Upper lobe of right lung (tissue), 1 donor: ENCODE results near the gene ZNF544. TPM values are rescaled to one million over a fixed set of nuclear protein-coding genes. Genes with fewer than 3 reads are reported as not detected.
A peak's percentile ranks its signal among the peaks of the same experiment; 100 is the strongest.
"Not testable (repeated sequence)": the region's sequence is repeated elsewhere in the genome, so short reads cannot be mapped to it uniquely, and the experiment has no call there.

Source experiments
- ATAC-seq: fragments of 200-7000 bp; cut with Tn5 transposase; one replicate; pipeline ENCODE4 v1.9.1; 2020; ENCODE audit warnings: mild to moderate bottlenecking, moderate library complexity
- DNase-seq: peaks from one replicate; pipeline ENCODE4 v3.0.0-alpha.2; 2020
- H3K27ac ChIP-seq: fragments of 200-600 bp; one replicate; pipeline ENCODE4 v1.8.0; 2022
- H3K27me3 ChIP-seq: fragments of 200-600 bp; one replicate; pipeline ENCODE4 v1.8.0; 2022; ENCODE audit warnings: mild to moderate bottlenecking
- H3K36me3 ChIP-seq: fragments of 200-600 bp; one replicate; pipeline ENCODE4 v1.8.0; 2022
- H3K4me1 ChIP-seq: fragments of 200-600 bp; one replicate; pipeline ENCODE4 v1.8.0; 2022
- H3K4me3 ChIP-seq: fragments of 200-600 bp; one replicate; pipeline ENCODE4 v1.8.0; 2022; ENCODE audit warnings: mild to moderate bottlenecking
- H3K9me3 ChIP-seq: fragments of 200-600 bp; one replicate; pipeline ENCODE4 v1.8.0; 2022
- intact Hi-C: fragments of 100-400 bp; cut with DNase I; formaldehyde crosslinking; loops from one replicate; pipeline ENCODE4 v1.11.0; 2022
- total RNA-seq: library from RNA; stranded (reverse); fragmentation: NEBNext Ultra II Directional; extraction: Animal tissue kit (Norgen Biotek cat#: 25700); gene quantifications from one replicate; pipeline ENCODE4 v1.2.1, GENCODE V29; 2021
- TF ChIP-seq, protein P1 (sequence below): fragments of 200-600 bp; IDR thresholded peaks from one replicate; pipeline ENCODE4 v1.8.0; 2022; ENCODE audit warnings: antibody characterized with exemption
- donor health status: DM: no; HTN: yes; CAD: no; lungs with severe emphysema.

Gene ZNF544
- total RNA-seq, 1 donor from 2014 or later = 27.0 TPM

DNA sequence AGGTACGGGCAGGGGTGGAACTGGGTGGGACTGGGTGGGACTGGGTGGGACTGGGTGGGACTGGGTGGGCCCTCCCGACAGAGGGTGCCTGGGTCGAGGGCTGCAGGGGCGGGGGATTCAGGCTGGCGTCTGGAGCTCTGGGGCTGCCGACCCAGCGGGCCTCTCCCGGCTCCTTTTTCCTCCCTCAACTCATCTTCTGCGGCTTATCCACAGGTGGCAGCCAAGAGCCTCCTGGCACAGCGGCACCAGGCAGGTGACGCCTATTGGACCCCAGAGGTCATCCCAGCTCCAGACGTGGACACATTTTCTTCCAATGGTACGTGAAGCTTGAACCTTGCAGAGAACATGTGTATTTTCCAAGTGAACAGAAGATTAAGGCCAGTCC is 533 bp downstream of the ZNF544 start:
- intact Hi-C loops = no loop called here
- TF ChIP-seq, protein P1, sequence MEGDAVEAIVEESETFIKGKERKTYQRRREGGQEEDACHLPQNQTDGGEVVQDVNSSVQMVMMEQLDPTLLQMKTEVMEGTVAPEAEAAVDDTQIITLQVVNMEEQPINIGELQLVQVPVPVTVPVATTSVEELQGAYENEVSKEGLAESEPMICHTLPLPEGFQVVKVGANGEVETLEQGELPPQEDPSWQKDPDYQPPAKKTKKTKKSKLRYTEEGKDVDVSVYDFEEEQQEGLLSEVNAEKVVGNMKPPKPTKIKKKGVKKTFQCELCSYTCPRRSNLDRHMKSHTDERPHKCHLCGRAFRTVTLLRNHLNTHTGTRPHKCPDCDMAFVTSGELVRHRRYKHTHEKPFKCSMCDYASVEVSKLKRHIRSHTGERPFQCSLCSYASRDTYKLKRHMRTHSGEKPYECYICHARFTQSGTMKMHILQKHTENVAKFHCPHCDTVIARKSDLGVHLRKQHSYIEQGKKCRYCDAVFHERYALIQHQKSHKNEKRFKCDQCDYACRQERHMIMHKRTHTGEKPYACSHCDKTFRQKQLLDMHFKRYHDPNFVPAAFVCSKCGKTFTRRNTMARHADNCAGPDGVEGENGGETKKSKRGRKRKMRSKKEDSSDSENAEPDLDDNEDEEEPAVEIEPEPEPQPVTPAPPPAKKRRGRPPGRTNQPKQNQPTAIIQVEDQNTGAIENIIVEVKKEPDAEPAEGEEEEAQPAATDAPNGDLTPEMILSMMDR = no peak
- peaks cover 18% of the 10 kb centered on the region for H3K9me3 ChIP-seq
- H3K36me3 ChIP-seq = peaks cover 37% of the 10 kb centered on the region
- DNase-seq (no peak), ATAC-seq (no peak)
- H3K27me3 ChIP-seq = no peaks in the 10 kb centered on the region
- H3K27ac ChIP-seq = peak overlapping the region; percentile 78
- peak overlapping the region; percentile 96 for H3K4me3 ChIP-seq
- peaks cover 10% of the 10 kb centered on the region for H3K4me1 ChIP-seq

DNA sequence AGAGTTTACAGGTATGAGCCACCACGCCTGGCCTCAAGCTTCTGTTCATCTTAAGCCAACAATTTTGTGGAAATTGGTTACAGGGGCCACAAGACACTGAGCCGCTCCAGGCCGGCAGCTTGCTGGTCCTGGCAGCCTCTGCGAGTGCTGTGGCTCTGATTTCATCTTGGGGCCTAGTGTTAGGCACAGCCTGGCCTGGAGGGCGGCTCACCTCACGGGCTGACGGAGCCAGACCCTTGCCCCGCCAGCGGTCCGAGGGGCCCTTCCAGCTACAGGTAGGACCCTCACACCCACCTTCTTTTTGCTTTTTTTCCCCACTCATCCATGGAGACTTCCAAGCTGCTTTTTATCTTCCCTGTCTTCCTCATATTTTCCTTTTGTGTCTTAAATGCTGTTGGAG is 8.6 kb downstream of the ZNF544 start:
- Histone ChIP-seq H3K27ac (no peak overlapping the region), H3K36me3 (peaks cover 42% of the 10 kb centered on the region), H3K9me3 (peaks cover 61% of the 10 kb centered on the region), H3K27me3 (no peaks in the 10 kb centered on the region), H3K4me3 (no peak overlapping the region), H3K4me1 (no peaks in the 10 kb centered on the region)
- intact Hi-C loops = no loop called here
- no peak for ATAC-seq
- DNase-seq = no peak
- TF ChIP-seq, protein P1 = no peak

DNA sequence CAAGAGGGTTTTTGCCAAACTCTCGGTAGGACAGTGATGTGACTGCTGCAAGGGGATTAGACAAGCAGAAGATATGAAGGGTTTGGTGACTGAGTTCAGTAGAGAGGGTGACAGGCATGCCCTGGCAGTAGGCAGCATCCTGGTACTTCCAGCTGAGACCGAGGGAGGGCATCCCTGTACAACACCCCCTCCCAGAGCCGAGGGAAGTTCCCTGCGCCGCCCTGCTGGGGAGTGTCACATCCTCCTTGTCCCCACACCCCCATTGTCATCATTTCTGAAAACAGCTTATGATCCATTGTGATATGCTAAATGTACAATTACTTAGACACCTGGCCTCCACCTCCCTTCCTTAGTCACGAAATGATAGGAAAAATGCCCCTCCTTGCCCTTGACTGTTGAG is 14.6 kb downstream of the ZNF544 start:
- H3K9me3 ChIP-seq = peaks cover 66% of the 10 kb centered on the region
- ATAC-seq = no peak
- intact Hi-C loops = no loop called here
- no peaks in the 10 kb centered on the region for H3K4me1 ChIP-seq
- no peak overlapping the region for H3K27ac ChIP-seq
- H3K27me3 ChIP-seq = no peaks in the 10 kb centered on the region
- H3K36me3 ChIP-seq = peaks cover 46% of the 10 kb centered on the region
- no peak overlapping the region for H3K4me3 ChIP-seq
- DNase-seq = no peak
- TF ChIP-seq, protein P1 = no peak

DNA sequence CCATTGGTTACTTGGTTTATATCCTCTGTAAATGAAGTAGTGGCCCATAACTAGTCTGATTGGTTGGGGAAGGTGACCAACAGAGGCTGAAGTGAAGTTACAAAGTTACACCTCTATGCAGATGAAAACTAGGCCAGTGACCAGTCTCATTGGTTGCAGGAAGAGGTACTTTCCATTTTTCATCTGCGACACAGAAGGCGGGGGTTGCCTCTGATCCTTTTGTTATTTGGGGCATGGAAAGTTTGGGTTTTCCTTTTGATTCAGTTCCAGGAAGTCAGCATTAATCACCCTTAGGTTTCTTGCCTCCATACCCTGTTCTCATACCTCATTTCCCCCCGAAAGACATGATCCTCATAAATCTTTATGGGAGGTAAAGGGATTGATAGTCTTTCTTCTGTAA is 20.2 kb downstream of the ZNF544 start:
- peaks cover 91% of the 10 kb centered on the region for H3K9me3 ChIP-seq

DNA sequence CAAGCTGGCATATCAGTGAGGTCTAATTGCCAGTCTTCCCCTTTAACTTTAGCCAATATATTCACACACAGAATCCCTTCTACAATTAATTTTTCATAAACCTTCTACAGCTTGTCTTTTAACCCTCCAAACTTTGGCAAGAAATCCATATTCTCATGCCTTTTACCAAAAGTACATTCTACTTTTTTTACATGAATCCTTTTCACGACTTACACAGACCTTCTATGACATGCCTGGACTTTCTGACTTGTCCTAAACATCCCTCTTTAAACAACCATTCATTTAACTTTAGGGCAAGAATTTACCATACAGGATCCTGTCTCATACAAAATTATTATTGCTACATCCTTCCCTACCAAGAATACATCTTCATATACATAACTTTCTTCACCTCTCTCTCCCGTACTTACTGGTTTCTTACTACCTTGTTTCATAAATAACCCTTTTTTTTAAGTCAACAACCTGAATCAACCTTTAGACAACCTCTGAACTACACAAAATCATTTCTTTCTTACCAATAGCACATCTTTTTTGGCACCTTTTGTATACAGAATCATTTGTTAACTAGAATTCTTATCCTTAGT is 23.5 kb downstream of the ZNF544 start:
- ATAC-seq = no peak
- no peak overlapping the region for H3K4me3 ChIP-seq
- TF ChIP-seq, protein P1 = no peak
- no peak for DNase-seq
- H3K27ac ChIP-seq = no peak overlapping the region
- H3K36me3 ChIP-seq = peaks cover 38% of the 10 kb centered on the region
- H3K4me1 ChIP-seq = no peaks in the 10 kb centered on the region
- peaks cover 96% of the 10 kb centered on the region for H3K9me3 ChIP-seq
- intact Hi-C loops = no loop called here
- H3K27me3 ChIP-seq = no peaks in the 10 kb centered on the region

More for the DNA sequence above, 20.2 kb downstream of the ZNF544 start:
- Histone ChIP-seq H3K27me3 (no peaks in the 10 kb centered on the region), H3K36me3 (peaks cover 64% of the 10 kb centered on the region), H3K4me1 (no peaks in the 10 kb centered on the region), H3K4me3 (no peak overlapping the region), H3K27ac (no peak overlapping the region)
- ATAC-seq (no peak), DNase-seq (no peak)
- TF ChIP-seq, protein P1 = no peak
- intact Hi-C loops = no loop called here

DNA sequence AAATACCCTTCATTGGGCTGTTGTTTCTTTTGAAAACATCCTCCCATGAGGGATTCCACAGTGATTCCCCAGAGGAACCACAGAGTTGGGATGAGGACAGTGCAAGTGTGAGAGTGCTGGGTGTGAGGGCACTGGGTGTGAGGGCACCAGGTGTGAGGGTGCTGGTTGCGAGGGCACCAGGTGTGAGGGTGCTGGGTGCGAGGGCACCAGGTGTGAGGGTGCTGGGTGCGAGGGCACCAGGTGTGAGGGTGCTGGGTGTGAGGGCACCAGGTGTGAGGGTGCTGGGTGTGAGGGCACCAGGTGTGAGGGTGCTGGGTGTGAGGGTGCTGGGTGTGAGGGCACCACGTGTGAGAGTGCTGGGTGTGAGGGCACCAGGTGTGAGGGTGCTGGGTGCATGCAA is 29.5 kb downstream of the ZNF544 start:
- H3K4me3 ChIP-seq, intact Hi-C loops, H3K27me3 ChIP-seq, ATAC-seq, DNase-seq, H3K27ac ChIP-seq, H3K4me1 ChIP-seq, H3K36me3 ChIP-seq: not testable (repeated sequence)
- peaks cover 94% of the 10 kb centered on the region for H3K9me3 ChIP-seq
